ENCODE data around the gene CLDN5.

Gene CLDN5

DNA sequence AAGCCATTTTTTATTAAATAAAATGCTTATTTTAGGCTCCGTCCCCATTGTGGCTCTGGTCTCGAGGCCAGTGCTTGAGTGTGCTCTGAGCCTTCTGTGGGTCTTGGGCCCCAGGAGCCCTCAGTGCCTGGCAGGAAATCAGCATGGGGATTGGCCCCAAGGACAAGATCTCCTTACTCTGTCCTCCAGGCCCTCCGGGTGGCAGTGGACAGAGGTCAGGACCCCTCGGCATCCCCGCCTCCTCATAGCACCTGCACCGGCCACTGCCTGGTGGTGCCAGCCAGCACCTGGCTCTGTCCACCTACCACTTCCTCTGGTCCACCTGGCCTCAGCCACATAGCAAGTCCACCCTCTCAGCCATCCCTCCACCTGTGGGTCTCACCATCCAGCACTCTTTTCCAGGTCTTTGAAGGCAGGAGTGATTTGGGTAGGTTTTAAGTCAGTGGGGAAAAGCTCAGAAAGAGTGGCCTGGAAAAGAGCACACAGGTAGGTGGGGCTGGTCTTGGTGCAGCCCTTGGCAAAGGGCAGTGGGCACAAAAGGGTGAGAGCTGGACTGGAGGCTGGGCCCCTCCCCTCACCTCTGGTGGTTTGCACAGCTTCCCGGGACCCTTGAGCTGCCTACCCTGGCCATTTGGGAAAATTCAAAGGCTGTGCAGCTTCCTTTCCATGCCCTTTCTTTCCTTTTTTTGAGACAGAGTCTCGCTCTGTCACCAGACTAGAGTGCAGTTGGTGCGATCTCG, 3.5 kb downstream of the CLDN5 start:
- DNase-seq = no peak

GRCh38 chr22:19520007-19520406, 4.2 kb downstream of the CLDN5 start:
- no peak for DNase-seq

- DNase-seq = no peak
Measured at GRCh38 chr22:19519041-19519926, 4.9 kb downstream of the CLDN5 start.

- no peak for DNase-seq
Measured at GRCh38 chr22:19518635-19519034, 5.6 kb downstream of the CLDN5 start.

DNA sequence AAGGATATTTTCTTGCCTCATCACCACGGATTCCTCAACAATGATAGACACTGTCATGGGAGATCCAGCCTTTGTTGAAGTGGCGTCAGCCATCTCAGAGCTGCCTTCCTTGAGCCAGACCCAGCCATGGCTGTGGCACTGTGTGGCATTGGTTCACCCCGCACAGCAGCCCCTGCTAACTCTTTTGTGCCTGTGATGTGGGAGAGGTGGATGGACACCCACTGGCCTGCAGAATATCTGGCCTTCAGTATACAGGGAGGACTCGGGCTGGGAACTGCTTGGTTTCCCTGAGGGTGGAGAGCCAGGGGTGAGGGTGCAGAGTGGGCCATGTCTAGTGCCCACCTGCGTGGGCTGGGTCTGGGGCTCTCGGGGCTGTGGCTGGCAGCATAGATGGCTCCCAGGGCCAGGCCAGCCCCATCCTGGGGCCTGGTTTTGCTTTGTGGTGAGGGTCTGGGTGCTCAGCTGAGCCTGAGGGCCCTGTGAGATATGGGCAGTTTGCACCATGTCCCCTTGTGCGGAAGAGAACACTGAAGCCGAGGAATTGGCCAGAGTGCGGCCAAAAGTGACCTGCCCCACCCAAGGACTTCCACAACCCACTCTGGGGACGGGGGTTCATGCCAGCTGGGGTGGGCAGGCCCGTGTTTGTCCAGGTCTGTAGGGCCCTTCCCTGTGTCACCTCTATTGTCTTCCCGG, 6.1 kb downstream of the CLDN5 start:
- no peak for DNase-seq

GRCh38 chr22:19517171-19517500, 7.1 kb downstream of the CLDN5 start:
- DNase-seq = no peak

GRCh38 chr22:19516378-19517170, 7.6 kb downstream of the CLDN5 start:
- no peak for DNase-seq

DNA sequence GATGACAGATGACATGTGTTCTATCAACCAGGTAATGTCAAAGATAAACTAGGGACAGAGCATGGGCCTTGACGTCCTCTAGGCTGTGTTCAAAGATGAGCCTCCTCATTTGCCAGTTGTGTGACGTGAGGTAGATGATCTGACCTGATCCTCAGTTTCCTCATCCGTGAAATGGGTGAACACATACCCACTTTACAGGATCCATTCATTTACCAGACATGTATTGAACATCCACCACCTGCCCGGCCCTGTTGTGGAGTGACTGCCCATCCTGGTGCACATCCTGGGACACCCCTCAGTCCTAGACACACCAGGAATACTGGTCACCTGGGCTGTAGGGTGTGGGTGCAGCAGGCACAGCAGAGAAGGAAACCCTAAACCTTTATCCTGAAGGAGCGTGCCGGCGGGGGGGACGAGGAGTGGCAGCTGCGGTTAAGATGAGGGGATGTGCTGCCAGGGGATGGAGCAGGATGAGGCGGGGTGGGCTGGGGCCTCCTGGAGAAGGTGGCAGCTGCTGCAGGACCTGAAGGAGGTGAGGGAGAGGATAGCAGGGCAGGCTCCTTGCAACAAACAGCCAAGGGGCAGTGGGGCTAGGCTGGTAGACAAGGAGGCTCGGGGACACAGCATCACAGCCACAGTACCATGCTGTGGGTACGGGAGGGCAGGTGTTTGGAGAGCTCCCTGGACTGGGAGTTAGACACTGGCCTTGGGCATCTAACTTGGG, 8.4 kb downstream of the CLDN5 start:
- no peak for DNase-seq

DNA sequence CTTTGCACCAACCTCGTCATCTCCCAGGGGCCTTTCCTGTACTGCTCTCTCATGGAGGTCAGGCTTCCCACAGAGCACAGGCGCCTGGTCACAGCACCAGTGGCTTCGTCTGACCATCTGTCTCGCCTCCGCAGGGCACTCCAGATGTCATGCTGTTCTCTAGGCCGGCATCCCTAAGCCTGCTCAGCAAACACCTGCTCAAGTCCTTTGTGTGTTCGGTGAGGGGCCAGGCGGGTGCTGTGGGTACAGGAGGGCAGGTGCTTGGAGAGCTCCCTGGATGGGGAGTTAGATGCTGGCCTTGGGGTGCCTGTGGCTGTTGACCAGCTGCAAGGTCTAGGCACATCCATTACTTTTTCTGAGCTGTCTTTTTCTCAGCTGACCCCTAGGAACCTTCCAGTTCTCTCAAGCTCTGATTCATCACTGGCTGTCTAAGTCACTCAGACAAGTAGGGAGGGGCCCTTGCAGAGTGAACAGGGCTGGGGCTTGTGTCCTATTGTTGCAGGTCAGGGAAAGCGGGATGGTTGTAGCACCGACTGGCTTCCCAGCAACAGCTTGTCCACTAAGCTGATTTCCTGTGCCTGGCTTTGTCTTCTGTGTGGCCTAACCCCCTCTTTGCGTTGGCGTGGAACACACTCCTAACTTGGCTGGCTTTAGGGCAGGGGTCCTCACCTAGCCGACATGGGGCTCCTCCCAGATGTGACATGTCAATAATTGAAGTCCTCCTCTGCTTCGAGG, 9.2 kb downstream of the CLDN5 start:
- no peak for DNase-seq

DNA sequence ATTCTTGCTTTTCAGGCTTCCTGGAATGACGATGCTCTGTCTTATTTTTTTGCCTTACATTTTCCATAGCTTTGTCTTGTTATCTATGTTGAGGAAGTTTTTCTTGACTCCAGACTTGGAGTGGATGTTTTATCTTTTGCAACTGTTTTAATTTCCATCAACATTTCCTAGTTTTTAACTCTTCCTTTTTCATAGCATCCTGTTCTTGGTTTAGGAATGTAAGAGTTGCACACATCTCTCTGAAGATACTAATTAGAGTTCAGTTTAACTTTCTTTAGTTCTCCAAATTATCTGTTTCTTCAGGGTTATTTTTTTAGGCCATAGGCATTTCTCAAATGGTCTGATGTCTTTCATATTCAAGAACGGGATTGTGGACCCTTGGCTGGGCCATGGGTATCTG, 10.4 kb downstream of the CLDN5 start:
- DNase-seq = no peak

DNA sequence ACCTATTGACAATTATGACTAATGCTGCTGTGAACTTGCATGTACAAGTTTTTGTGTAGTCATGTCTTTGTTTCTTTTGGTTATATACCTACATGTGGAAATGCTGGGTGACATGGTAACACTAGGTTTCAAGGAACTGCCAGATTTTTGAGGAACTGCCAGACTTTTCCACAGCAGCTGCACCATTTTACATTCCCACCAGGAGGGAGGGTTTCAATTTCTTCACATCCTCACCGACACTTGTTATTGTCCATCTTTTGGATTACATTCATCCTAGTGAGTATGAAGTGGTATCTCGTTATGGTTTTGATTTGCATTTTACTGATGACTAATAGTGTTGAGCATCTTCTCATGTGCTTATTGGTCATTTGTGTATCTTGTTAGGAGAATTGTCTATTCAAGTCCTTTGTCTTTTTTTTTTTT, 13.3 kb downstream of the CLDN5 start:
- no peak for DNase-seq

GRCh38 chr22:19509923-19510322, 14.3 kb downstream of the CLDN5 start:
- DNase-seq = no peak

GRCh38 chr22:19509191-19509590, 15.0 kb downstream of the CLDN5 start:
- DNase-seq = no peak

DNA sequence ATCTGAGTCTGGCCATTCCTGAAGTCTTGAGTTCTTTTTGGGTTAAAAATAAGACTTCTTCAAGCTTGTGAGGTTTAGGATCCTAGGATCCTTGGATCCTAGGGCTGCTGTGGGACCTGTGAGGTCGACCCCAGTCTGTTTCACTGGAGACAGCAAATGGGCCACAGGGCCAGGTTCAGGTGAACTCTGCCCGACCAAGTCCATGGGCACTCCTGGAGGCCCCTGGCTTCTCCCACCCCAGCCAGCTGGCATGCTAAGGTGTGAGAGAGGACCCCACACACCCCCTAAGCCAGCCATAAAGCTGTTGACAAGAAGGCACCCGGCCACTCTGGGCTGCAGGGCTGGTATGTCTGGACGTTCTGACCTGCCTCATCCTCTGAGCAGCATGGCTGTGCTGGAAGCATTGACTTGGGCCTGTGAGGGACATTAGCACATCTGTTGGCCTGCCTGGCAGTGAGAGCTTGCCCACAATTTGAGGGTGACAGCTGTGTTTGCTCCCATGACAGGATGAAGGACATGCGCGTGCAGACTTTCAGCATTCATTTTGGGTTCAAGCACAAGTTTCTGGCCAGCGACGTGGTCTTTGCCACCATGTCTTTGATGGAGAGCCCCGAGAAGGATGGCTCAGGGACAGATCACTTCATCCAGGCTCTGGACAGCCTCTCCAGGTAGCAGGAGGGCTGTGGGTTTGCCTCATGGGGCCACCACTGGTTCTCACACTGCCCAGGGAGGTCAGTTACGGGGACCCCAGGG, 16.0 kb downstream of the CLDN5 start:
- no peak for DNase-seq

GRCh38 chr22:19507534-19507861, 16.7 kb downstream of the CLDN5 start:
- no peak for DNase-seq

GRCh38 chr22:19506212-19506611, 18.0 kb downstream of the CLDN5 start:
- DNase-seq = no peak

DNA sequence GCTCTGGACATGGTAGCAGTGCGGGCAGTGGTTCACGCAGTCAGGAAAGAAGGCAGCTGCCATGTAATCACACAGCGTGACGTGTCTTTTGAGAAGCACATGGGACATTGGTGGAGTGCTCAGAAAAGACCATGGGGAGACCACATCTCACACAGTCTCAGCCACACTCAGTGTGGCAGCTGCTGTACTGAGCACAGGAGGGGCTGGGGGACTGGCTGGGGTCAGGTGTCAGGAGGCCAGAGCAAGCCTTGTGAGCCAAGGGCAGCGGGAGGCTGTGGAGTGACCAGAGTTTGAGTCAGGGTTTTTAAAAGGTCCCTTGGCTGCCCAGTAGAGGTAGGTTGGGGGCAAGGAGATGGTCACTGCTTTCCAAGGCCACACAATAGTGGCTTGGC, 18.5 kb downstream of the CLDN5 start:
- DNase-seq = no peak

DNA sequence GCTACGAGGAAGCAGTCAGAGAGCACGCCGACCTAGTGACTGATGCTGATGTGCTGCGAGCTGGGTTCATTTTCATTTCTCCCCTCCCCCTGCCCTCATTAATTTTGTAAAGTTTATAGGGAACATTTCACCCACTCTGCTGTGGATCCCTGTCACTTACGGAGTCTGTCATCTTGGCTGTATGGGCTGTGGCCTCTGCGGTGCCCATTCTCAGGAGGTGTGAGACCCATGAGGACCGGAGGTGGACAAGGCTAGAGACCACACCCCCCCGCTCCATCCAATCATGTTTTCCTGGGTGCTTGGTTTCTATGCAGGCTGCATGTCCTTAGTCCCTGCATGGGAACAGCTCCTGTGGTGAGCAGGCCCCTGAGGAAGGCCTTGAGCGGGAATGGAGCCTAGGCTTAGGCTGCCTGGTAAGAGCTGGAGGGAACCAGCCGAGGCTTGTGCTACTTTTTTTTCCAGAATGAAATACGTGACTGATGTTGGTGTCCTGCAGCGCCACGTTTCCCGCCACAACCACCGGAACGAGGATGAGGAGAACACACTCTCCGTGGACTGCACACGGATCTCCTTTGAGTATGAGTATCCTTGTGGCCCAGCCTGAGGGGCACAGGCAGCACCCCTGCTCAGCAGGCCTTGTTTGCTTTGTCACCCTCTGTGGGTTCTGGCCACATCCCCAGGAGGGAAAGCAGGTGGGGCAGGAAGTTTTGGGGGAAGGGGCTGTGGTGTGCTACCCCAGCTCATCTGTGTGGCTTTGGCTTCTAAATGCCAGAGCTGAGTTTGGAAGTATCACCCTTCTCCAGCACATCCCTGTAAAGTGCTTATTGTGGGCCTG, 19.1 kb downstream of the CLDN5 start:
- no peak for DNase-seq

DNA sequence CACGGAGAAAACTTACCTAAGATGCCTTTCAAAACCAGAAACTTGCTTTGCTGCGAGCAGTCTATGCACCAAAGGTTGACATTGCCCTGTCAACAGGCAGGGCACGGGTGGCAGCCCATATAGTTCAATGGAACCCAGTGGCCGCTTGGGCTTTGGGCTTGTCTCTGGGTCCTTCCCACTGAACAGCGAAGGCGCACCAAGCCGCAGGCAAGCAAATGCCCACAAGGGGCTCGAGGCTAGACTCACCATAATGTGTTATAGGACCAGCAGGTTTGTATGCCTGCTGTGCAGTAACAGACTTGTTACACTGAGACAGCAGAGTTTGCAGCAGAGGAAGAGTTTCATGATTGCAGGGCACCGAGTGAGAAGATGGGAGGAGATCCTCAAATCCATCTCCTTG, 20.3 kb downstream of the CLDN5 start:
- DNase-seq = no peak

- no peak for DNase-seq
Measured at GRCh38 chr22:19503367-19503766, 20.8 kb downstream of the CLDN5 start.

Measured in fibroblast of skin of right quadriceps (primary cell).